HG02981 (cell line): ENCODE measurements around the gene DAB2IP.

Experiments
- ATAC-seq: cut with Tn5 transposase; IDR thresholded peaks from one replicate; pipeline ENCODE4 v1.9.1; 2021; ENCODE audit warnings: mild to moderate bottlenecking, moderate library complexity; ENCODE audit not compliant: unreplicated experiment

DAB2IP gene

GRCh38 chr9:121813519-121814210, 162.2 kb downstream of the DAB2IP start:
- no peak for ATAC-seq

- no peak for ATAC-seq
These were observed 163.2 kb downstream of the DAB2IP start for GRCh38 chr9:121814594-121814993.

GRCh38 chr9:121815084-121815483, 163.7 kb downstream of the DAB2IP start:
- ATAC-seq, result no peak

DNA sequence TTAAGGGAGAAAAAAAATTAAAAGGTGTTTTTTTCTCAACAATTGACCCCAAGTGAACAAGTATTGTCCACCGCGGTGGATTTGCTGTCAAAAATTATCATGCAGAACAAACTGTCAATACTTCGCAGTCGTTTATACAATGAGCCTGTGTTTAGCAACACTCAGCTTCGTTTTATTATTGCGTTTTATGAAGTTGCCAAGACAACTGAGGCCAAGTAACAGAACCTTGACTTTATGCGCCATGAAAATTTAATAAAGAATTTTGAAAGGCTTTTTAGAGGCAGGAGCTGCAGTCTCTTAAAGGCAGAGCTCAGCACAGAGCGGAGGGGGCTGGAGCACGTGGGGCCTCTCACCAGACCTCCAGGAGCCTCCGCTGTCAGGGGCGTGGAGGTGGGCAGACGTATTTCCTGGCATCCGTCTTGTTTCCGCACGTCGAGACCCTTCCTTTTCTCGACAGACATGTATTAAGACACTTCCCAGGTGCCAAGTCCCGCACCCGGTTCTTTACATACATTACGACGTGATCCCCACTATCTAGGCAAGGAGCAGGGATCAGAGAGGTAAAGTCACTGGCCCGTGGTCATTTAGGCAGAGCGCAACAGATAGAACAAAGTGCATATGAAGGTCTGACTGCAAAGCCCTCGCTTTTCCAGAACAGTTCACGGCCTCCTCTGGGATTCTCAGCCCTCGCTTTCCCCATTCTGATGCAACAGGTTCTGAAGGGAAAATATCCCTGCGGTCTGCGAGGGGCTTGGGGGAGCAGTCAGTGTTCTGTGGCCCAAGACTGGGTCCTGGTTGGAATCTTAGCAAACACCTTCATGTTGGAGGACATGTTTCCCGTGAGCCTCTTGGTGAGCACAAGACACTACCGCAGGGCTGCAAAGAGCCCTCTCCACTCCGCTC, 164.4 kb downstream of the DAB2IP start:
- ATAC-seq, result no peak

- ATAC-seq, result no peak
These were observed 165.0 kb downstream of the DAB2IP start for GRCh38 chr9:121816449-121816817.

DNA sequence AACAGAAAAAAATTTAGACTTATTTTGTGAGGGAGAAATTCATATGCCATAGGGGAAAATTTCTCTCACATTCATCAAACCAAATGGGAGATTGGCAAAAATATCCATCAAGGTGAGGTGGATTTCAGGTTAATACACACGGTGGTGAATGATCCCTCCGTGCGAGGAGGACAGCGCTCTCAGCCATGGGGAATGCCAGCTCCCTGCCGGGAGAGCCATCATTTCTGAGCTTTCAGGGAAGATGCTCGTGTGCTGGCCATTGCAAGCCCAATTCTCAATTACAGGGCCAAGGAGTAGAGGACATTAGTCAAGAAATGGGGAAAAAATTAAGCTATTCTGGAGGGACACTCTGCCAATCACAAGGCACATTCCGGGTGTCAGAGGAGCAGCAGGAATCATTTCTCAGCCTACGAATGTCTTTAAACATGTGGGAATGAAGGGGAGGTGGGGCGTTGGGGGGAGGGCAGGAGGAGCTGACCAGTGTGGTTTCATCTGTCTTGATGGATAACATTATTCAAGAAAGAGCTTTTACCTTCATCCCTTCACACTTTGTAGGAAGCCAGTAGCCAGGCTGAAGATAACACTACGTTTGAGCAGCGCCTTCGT, 165.5 kb downstream of the DAB2IP start:
- ATAC-seq, result no peak

DNA sequence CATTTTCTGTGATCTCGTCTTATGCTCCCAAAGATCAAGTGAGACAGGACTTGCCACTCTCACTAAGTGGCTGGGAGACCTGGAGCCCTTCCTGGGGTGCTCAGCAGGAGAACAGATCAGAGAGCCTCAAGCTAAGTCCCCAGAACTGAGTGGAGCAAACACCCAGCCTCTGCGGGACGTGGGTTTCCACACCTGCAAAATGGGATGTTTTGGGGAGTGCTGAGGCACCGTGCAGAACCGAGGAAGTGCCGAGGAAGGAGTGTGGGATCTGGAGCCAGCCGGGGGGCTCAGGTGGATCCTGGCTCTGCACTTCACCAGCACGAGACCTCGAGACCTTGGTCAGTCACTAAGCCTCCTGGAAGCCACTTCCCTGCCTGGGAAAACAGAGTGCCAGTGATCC, 166.0 kb downstream of the DAB2IP start:
- no peak for ATAC-seq

GRCh38 chr9:121818016-121818661, 166.7 kb downstream of the DAB2IP start:
- no peak for ATAC-seq

DNA sequence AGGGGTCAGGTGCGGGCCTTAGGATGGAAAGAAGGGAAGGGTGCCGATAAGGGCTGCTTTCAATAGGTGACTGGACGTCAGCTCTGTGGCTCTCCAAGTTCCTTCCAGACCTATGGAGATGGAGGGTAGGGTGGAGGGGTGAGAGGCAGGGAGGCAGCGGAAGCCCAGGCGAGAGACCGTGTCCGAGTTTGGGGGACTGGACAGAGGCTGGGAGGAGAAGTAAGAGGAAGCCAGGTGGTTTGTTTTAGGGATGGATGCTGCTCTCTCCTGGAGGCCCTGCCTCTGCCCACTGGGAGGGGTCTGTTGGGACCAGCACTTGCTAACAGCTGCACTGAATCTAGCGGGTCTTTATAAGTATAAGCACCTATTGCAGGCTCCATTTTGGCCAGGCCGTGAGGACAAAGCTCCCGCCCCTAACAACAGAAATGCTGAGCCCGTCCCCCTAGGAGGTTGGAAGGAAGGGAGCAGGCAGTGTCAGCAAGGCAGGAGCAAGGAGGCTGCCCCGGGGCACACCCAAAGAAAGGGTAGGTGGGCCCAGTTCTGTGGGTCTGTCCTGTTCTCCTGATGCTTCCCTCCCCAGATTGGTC, 167.5 kb downstream of the DAB2IP start:
- no peak for ATAC-seq

GRCh38 chr9:121819428-121820231, 168.2 kb downstream of the DAB2IP start:
- ATAC-seq, result no peak

- no peak for ATAC-seq
These were observed 169.0 kb downstream of the DAB2IP start for GRCh38 chr9:121820286-121821005.

GRCh38 chr9:121821326-121821725, 169.9 kb downstream of the DAB2IP start:
- ATAC-seq, result no peak

DNA sequence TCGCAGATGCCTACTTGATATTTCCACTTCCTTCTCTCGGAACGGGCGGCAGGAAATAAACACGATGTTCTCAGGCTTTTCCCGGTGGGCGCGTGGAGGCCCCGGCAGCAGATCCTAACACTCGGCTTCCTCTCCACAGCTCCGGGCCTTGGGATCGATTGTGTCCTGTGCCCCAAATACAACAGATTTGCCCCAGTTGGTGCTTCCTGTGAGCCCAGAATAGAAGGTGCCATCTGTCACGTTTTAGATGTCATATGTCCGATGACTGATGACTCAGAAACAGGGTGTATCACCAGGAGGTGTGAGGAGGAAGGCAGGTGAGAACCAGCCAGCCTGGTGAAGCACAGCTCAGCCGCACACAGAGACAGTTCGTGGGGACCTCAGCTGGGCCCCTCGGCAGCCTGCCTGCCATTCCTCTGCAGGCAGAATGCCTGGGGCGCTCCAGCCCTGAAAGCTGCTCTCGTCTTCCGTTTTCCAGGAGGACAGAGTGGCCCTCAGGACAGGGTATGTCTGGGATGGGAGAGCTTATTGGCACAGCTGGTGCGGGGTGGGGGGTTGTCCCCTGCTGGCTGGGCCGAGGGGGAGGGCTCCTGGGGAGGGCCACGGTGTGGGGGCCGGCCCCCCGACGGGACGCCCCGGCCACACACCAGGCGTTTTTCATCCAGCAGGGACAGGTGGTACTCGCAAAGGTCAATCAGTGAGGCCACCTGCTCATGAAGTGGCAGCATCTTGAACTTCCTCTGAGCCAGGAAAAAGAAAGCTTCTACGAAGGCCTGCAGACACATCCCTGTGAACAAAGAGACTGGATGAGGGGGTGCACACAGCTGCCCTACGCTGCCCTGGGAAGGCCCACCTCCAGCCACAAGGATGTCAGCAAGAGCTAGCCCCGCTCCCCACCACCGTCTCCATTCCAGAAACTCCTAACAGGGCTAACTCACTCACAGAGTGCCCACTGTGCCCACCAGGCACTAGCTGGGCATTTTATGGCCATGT, 171.0 kb downstream of the DAB2IP start:
- ATAC-seq, result no peak

DNA sequence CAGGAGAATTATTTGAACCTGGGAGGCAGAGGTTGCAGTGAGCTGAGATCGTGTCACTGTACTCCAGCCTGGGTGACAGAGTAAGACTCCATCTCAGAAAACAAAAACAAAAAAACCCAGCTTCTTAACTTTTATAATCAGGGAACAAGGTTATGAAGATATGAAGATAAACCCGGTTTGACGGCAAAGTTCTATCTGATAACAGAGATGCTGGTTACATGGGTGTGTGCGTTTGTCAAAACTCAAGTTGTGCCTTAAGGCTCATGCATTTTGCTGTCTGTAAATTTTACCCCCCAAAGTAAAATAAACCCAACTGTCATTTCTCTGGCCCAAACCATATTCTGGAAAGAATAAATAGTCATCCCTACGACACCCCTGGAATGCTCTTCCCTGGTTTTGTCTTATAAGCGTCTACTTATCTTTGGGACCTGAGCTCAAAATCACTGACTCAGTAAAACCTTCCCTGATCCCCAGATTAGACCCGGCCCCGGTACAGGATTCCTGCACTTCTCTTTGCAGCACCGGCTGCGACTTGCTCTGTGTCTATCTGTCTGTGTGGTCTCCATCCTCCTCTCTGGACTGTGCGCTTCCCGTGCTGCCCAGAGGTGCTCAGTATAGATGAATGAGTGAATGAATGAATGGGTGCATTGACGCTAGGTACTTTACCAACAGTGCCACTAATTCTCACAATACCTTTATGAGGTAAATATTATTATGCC, 172.2 kb downstream of the DAB2IP start:
- ATAC-seq, result no peak

DNA sequence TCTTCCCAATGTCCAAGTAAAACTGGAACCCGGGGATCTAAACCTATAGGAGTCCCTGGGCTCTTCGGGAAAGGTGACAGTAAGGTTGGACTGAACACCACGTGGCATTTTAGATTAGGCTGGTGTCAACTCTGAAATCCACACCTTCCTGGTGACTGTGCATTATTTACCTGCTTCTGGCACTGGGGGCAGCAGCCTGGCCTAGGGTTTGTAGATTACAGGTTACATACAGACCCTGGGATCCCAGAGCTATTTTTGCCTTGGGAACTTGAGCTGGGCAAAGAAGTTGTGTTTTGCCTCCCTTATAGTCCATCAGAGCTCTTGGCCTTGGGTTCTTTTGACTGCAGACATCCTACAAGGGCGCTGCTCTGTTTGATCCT, 173.2 kb downstream of the DAB2IP start:
- no peak for ATAC-seq

GRCh38 chr9:121825031-121825691, 173.7 kb downstream of the DAB2IP start:
- ATAC-seq, result no peak

DNA sequence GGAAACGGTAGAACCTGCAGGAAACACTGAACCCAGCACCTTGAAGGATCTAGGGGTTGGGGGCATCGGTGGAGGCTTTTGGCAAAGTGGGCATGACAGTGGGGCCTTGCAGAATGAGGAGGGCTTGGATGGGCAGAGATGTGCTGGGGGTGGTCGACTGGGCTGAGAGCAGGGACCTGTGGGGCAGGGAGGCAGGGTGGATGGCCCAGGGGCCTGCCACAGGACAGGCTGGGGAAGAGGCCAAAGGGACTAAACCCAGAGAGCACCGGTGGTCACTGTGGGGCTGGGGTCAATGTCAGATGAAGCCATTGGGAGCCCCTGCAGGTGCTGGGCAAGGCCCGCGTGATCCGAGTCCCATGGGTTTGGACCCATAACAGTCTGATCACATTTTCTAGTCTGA, 175.3 kb downstream of the DAB2IP start:
- no peak for ATAC-seq
